H54 (cell line): Measurements from ENCODE around the gene BTBD2.

Experiments
- DNase-seq: peaks from one replicate; pipeline ENCODE4 v3.0.0; 2011; ENCODE audit warnings: low spot score, mixed read lengths; ENCODE audit not compliant: insufficient read length
- FAIRE-seq: peaks from 3 replicates; lab custom pipeline; 2011; peaks lifted over from hg19 to GRCh38; lab: Jason Lieb, UNC
- POLR2A ChIP-seq: IDR thresholded peaks from 2 replicates; pipeline ENCODE4 v1.6.1; 2011; ENCODE audit warnings: low read depth, mild to moderate bottlenecking, low read length

Gene BTBD2

GRCh38 chr19:2047076-2047448, 31.5 kb upstream of the BTBD2 start:
- DNase-seq (no peak), FAIRE-seq (no peak)
- TF ChIP-seq POLR2A, result no peak

GRCh38 chr19:2046046-2046907, 30.8 kb upstream of the BTBD2 start:
- no peak for FAIRE-seq
- DNase-seq, result no peak
- TF ChIP-seq POLR2A, result no peak

- no peak for DNase-seq
- TF ChIP-seq POLR2A, result no peak
Observed at GRCh38 chr19:2045501-2046045, 30.1 kb upstream of the BTBD2 start.

GRCh38 chr19:2044709-2045500, 29.4 kb upstream of the BTBD2 start:
- TF ChIP-seq POLR2A, result no peak
- FAIRE-seq (no peak), DNase-seq (no peak)

More at GRCh38 chr19:2045501-2046045, 30.1 kb upstream of the BTBD2 start:
- no peak for FAIRE-seq

GRCh38 chr19:2043961-2044708, 28.6 kb upstream of the BTBD2 start:
- FAIRE-seq (no peak), DNase-seq (no peak)
- TF ChIP-seq POLR2A, result no peak

- DNase-seq (no peak), FAIRE-seq (no peak)
- no peak for TF ChIP-seq POLR2A
Observed at GRCh38 chr19:2043251-2043641, 27.7 kb upstream of the BTBD2 start.

- no peak for DNase-seq
- no peak for TF ChIP-seq POLR2A
- no peak for FAIRE-seq
Observed at GRCh38 chr19:2042485-2043250, 27.2 kb upstream of the BTBD2 start.

GRCh38 chr19:2041683-2042484, 26.4 kb upstream of the BTBD2 start:
- no peak for FAIRE-seq

GRCh38 chr19:2041433-2041682, 25.8 kb upstream of the BTBD2 start:
- no peak for TF ChIP-seq POLR2A
- FAIRE-seq (no peak), DNase-seq (no peak)

More at GRCh38 chr19:2041683-2042484, 26.4 kb upstream of the BTBD2 start:
- no peak for TF ChIP-seq POLR2A
- DNase-seq, result no peak

- no peak for FAIRE-seq
- no peak for DNase-seq
- TF ChIP-seq POLR2A, result no peak
Observed at GRCh38 chr19:2040647-2041432, 25.3 kb upstream of the BTBD2 start.

GRCh38 chr19:2039959-2040646, 24.6 kb upstream of the BTBD2 start:
- FAIRE-seq, result no peak
- DNase-seq, result no peak
- no peak for TF ChIP-seq POLR2A
